Common myeloid progenitor, CD34-positive (primary cell): ENCODE data around the gene GSTP1.
"Not testable (repeated sequence)": the region's sequence is repeated elsewhere in the genome, so short reads cannot be mapped to it uniquely, and the experiment has no call there.

ENCODE experiments used
- CTCF ChIA-PET: fragments of 350-600 bp; sonication (Branson Sonifier 250); formaldehyde crosslinking; loops from one replicate; lab custom pipeline; 2021; ENCODE audit warnings: antibody characterized with exemption; lab: Charles Lee
- POLR2A ChIA-PET: fragments of 350-600 bp; sonication (Branson Sonifier 250); formaldehyde crosslinking; loops from one replicate; lab custom pipeline; 2021; ENCODE audit warnings: antibody characterized with exemption; lab: Charles Lee
- DNase-seq, 3 donors: peaks; one replicate each; pipeline versions ENCODE4 v3.0.0 to v3.0.0-alpha.2; 2013
- H3K27ac ChIP-seq, 2 experiments: 1 replicate in 1 of 2; 2 replicates in 1 of 2; pipeline ENCODE4 v1.7.0; 2013; ENCODE audit warnings: inconsistent platforms in 2 of 2, low read length in 2 of 2, mild to moderate bottlenecking in 2 of 2, low read depth in 1 of 2, moderate library complexity in 1 of 2; ENCODE audit not compliant: severe bottlenecking in 2 of 2, insufficient read depth in 1 of 2, poor library complexity in 1 of 2
- H3K27me3 ChIP-seq, 5 experiments: replicated peaks in 2 of 5; 1 replicate in 3 of 5; 2 replicates in 2 of 5; pipeline versions ENCODE4 v1.6.1 to v1.7.0; 2013; ENCODE audit warnings: low read length in 4 of 5, mild to moderate bottlenecking in 2 of 5, moderate library complexity in 2 of 5, inconsistent platforms in 1 of 5; ENCODE audit not compliant: insufficient read depth in 5 of 5, control insufficient read depth in 4 of 5
- H3K36me3 ChIP-seq, 4 experiments: 1 replicate in 2 of 4; 2 replicates in 2 of 4; pipeline versions ENCODE4 v1.6.1 to v1.7.0; 2013; ENCODE audit warnings: low read length in 3 of 4, control low read depth in 1 of 4, mild to moderate bottlenecking in 1 of 4; ENCODE audit not compliant: control insufficient read depth in 4 of 4, insufficient read depth in 4 of 4
- H3K4me1 ChIP-seq, 4 experiments: 1 replicate in 3 of 4; 2 replicates in 1 of 4; pipeline versions ENCODE4 v1.6.1 to v1.7.1; 2013; ENCODE audit warnings: low read length in 3 of 4, mild to moderate bottlenecking in 3 of 4, control low read depth in 1 of 4, inconsistent platforms in 1 of 4, moderate library complexity in 1 of 4; ENCODE audit not compliant: control insufficient read depth in 4 of 4, insufficient read depth in 4 of 4; ENCODE audit errors: control extremely low read depth in 1 of 4
- H3K4me3 ChIP-seq, 7 experiments: 1 replicate in 4 of 7; 2 replicates in 3 of 7; pipeline versions ENCODE4 v1.5.1 to v1.7.0; 2013; ENCODE audit warnings: mild to moderate bottlenecking in 7 of 7, low read length in 6 of 7, moderate library complexity in 6 of 7, inconsistent platforms in 2 of 7, low read depth in 2 of 7, control low read depth in 1 of 7; ENCODE audit not compliant: insufficient read depth in 4 of 7, control insufficient read depth in 1 of 7; ENCODE audit errors: extremely low read depth in 1 of 7
- H3K9me3 ChIP-seq, 5 experiments: 1 replicate in 4 of 5; 2 replicates in 1 of 5; pipeline versions ENCODE4 v1.6.1 to v1.7.1; 2013; ENCODE audit warnings: low read length in 4 of 5, mild to moderate bottlenecking in 2 of 5, inconsistent platforms in 1 of 5, low read depth in 1 of 5, moderate library complexity in 1 of 5; ENCODE audit not compliant: control insufficient read depth in 4 of 5, insufficient read depth in 2 of 5; ENCODE audit errors: control extremely low read depth in 1 of 5
- WGBS: methylation state at CpG from one replicate; pipeline ENCODE4 v1.1.5; 2013; ENCODE audit not compliant: insufficient coverage; 5-methylcytosine and 5-hydroxymethylcytosine counted together

Gene GSTP1

DNA sequence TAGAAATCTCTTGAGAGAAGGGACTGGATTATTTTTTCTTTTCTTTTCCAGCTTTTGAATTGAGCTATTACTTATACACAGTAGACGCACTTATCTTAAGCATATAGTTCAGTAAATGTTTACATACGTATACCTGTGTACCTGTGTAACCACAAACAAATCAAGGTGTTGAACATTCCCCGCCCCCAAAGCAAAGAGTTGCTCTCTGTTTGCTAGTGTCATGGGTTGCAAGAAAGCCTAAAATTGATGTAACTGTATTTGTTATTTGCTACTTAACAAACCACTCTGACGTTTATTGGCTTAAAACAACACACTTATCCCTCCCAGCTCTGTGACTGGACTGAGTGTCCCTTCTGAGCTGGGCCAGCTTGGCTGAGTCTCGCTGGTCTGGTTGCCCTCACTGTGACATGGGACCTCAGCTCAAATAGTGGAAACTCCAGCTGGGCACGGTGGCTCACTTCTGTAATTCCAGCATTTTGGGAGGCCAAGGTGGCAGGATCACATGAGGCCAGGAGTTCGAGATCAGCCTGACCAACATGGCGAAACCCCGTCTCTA lies 35.0 kb upstream of the GSTP1 start:
- WGBS: 100% methylated on average over 3 of the region's 9 CpGs
- Histone ChIP-seq H3K27ac (no peak overlapping the region), H3K4me1 (no peaks in the 10 kb centered on the region), H3K9me3 (peaks cover 0 to 10% (median 2%) of the 10 kb centered on the region in 5 experiments), H3K27me3 (no peaks in the 10 kb centered on the region), H3K4me3 (no peak overlapping the region), H3K36me3 (no peaks in the 10 kb centered on the region)
- DNase-seq: no peak
- ChIA-PET POLR2A (no interaction called here), CTCF (no interaction called here)

DNA sequence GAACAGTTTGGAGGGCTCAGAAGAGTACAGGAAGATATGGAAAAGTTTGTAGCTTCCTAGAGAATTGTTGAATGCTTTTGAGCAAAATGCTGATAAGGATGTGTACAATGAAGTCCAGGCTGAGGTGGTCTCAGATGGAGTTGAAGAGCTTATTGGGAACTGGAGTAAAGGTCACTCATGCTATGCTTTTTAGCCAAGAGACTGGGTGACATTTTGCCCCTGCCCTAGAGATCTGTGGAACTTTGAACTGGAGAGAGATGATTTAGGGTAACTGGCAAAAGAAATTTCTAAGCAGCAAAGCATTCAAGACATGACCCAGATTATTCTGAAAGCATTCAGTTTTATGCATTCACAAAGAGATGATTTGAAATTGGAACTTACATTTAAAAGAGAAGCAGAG lies 32.5 kb upstream of the GSTP1 start:
- ChIA-PET CTCF (interaction anchor here (1.4 kb wide), 1 partner anchor 20 kb away, joined by 3 read pairs; no protein-coding TSS in a partner anchor), POLR2A (no interaction called here)
- H3K4me3 ChIP-seq: no peak overlapping the region
- no peak overlapping the region for H3K27ac ChIP-seq
- no peaks in the 10 kb centered on the region for H3K4me1 ChIP-seq
- peaks cover 0 to 10% (median 2%) of the 10 kb centered on the region in 5 experiments for H3K9me3 ChIP-seq
- no peaks in the 10 kb centered on the region for H3K27me3 ChIP-seq
- DNase-seq: no peak
- no peaks in the 10 kb centered on the region for H3K36me3 ChIP-seq

DNA sequence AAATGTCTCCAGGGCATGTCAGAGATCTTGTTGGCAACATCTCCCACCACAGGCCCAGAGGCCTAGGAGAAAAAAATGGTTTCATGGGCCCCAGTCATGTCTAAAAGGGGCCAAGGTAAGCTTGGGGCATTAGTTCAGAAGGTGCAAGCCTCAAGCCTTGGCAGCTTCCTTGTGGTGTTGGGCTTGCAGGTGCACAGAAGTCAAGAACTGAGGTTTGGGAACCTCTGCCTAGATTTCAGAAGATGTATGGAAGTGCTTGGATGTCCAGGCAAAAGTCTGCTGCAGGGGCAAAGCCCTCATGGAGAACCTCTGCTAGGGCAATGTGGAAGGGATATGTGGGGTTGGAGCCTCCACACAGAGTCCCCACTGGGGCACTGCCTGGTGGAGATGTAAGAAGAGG lies 31.9 kb upstream of the GSTP1 start:
- DNase-seq, POLR2A ChIA-PET, H3K9me3 ChIP-seq, H3K4me1 ChIP-seq, H3K4me3 ChIP-seq, H3K27ac ChIP-seq, H3K36me3 ChIP-seq, H3K27me3 ChIP-seq: not testable (repeated sequence)
- CTCF ChIA-PET: interaction anchor here (1.4 kb wide), 1 partner anchor 21 kb away, joined by 3 read pairs; no protein-coding TSS in a partner anchor

DNA sequence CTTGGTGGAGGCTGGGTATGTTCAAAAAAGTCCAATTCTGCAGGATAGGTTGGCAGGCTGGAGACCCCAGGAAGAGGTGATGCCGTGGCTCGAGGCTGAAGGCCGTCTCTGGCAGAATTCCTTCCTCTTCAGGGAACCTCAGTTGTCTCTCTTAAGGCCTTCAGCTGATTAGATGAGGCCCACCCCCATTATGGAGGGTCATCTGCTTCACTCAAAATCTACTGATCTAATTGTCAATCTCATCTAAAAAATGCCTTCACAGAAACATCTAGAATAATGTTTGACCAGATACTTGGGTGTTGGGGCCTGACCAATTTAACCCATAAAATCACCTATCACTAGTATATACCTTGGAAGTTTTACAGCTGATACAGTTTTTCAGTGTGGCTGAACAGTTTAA lies 27.4 kb upstream of the GSTP1 start:
- Histone ChIP-seq H3K27me3 (peaks cover 0 to 4% (median 0%) of the 10 kb centered on the region in 5 experiments), H3K27ac (no peak overlapping the region), H3K36me3 (no peaks in the 10 kb centered on the region), H3K9me3 (peaks cover 0 to 7% (median 0%) of the 10 kb centered on the region in 5 experiments), H3K4me1 (no peaks in the 10 kb centered on the region), H3K4me3 (no peak overlapping the region)
- ChIA-PET CTCF (interaction anchor here (1.1 kb wide), 1 partner anchor 10 kb away, joined by 3 read pairs; no protein-coding TSS in a partner anchor), POLR2A (no interaction called here)
- no peak for DNase-seq
- no CpG with 5 or more reads among the region's 3 CpGs for WGBS

DNA sequence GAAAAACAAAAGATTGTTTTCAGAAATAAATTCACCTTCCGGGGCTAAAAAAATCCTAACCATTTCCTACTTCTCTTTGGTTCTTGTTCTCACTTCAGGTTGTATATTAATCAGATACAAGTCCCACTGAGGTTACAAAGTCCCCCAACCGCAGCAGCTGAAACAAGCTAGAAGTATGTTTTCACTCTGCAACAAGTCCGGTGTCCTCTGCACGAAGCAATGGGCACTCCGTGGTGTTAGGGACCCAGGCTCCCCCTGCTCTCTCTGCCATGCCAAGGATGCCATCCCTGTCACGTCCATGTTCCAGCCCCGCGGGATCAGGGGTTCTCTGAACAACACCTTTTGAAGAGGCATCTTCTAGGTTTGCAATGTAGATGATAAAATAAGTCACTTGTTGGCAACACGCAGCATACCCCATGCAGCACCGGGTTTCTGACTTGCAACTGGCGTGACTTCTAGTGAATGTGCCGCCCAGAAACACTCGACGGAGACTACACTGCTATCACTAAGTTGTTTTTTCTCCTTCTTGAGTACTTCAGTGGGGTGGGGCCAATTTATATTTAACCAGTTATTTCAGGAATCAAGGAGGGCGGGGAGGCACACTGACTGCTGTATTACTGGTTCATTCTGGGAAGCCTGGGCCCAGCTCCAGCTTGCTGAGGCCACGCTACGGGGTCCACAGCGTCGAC lies 25.4 kb upstream of the GSTP1 start:
- no peaks in the 10 kb centered on the region for H3K9me3 ChIP-seq
- no peak overlapping the region for H3K27ac ChIP-seq
- H3K27me3 ChIP-seq: peaks cover 0 to 4% (median 0%) of the 10 kb centered on the region in 5 experiments
- WGBS: 94% methylated on average over 18 of the region's 19 CpGs
- H3K4me3 ChIP-seq: no peak overlapping the region
- ChIA-PET POLR2A (interaction anchor here (0.6 kb wide), 1 partner anchor 33 kb away, joined by 5 read pairs; no protein-coding TSS in a partner anchor), CTCF (no interaction called here)
- H3K4me1 ChIP-seq: no peaks in the 10 kb centered on the region
- no peak for DNase-seq
- H3K36me3 ChIP-seq: no peaks in the 10 kb centered on the region

DNA sequence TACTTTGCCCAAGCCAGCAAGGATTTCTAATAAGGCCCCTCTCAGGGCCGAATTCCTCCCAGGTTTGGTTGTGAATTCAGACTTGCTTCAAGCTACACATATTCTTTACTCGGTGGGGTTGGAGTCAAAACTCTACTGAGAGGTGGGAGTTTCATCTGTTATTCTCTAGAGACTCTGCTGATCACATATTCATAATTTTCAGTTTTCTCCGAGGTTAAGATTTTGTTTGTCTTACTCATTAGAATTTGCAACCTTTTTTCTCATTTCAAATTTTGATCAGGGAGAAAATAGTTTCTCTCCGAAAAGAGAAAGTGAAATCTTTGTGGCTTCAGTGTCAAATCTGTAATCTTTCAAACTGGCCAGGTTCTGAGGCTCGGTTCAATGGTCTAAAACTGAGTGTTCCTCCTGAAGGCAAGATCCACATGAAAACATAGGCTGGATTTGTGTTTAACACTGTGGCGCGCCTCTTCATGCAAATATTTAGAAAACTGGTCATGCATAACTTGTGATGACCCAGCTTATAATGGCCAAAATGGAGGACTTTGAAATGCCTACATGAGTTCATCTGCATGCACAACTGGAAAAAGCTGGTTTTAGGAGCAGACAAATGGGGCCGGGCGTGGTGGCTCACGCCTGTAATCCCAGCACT lies 21.5 kb upstream of the GSTP1 start:
- ChIA-PET CTCF (interaction anchor here (0.9 to 1.2 kb wide), 2 partner anchors 10 to 17 kb away, joined by 3 read pairs; no protein-coding TSS in a partner anchor), POLR2A (no interaction called here)
- no peaks in the 10 kb centered on the region for H3K9me3 ChIP-seq
- no peak for DNase-seq
- H3K27ac ChIP-seq: no peak overlapping the region
- H3K4me1 ChIP-seq: no peaks in the 10 kb centered on the region
- 86% methylated on average over 8 of the region's 10 CpGs for WGBS
- H3K27me3 ChIP-seq: peaks cover 0 to 5% (median 0%) of the 10 kb centered on the region in 5 experiments
- no peaks in the 10 kb centered on the region for H3K36me3 ChIP-seq
- no peak overlapping the region for H3K4me3 ChIP-seq
